Measurements from ENCODE around the gene CIAO2B. TPM values are rescaled to one million over a fixed set of nuclear protein-coding genes. Genes with fewer than 3 reads are reported as not detected.

The CIAO2B gene
- total RNA-seq: 100 to 1,000 TPM; 189 to 338 (median 264) TPM

DNA sequence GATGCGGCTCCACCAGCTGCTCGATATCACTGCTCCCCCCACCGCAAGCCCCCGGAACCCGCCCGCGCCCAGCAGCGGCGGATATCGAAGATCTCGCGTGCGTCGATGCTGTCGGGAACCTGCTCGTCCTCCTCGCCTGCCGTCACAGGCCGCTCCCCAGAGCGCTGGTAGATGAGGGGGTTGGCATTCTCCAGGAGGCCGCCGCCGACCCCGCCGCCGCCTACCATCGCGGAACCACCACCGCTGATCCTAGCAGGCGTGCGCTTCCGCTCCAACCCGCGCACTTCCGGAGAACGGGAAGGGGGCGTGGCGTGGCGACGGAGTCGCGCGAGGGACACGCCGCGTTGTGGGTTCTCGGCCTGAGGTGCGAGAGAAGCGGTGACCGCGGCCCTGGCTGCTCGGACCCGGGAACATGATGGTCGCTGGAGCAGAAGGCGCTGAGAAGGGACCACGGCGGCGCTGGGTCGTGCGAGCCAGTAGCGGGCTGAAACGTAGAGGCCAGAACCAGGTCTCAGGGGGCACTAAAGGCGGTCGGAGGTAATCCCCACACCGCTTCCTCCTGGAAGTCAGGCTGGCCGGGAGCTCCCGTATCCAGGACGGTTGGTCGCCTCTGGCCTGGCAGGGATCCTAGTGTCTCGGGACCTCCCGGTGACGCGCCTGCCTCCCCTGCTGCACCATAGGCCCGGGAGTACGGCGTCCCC lies at the start of gene CIAO2B:
Gene CIAO2B (minus strand): TSS at position 265 of the 701 bp plus-strand sequence. CDS start 38 bp downstream, at position 227.
- TF ChIP-seq CTCF (IDR thresholded peaks at IDR 0.05 in 4 of 5, conservative IDR thresholded peaks at IDR 0.05 in 1 of 5): peak in 2 of 5 experiments; percentile 11 to 16
- peak; percentile 94 to 99 for TF ChIP-seq POLR2A (IDR thresholded peaks at IDR 0.05)
- DNase-seq (peak; percentile 77 to 88), ATAC-seq (peak; percentile 65 to 73)
- peak within 1 kb of the TSS; percentile 88 to 99 (median 94) for H3K4me3 ChIP-seq
- in situ Hi-C loops (cut with MboI; ENCODE audit: low sequenced_read_pairs in 4 of 4): no loop called here
- peaks cover 48 to 59% of the 10 kb centered on the region in 2 donors for H3K4me1 ChIP-seq
- no peaks in the 10 kb centered on the region for H3K27me3 ChIP-seq
- peaks cover 0 to 37% of the 10 kb centered on the region in 2 donors for H3K36me3 ChIP-seq
- no peaks in the 10 kb centered on the region for H3K9me3 ChIP-seq
- H3K27ac ChIP-seq: peak within 1 kb of the TSS; percentile 95 to 99 (median 98)
- intact Hi-C loops (cut with DNase I; ENCODE audit: low total_unique reads): no loop called here

DNA sequence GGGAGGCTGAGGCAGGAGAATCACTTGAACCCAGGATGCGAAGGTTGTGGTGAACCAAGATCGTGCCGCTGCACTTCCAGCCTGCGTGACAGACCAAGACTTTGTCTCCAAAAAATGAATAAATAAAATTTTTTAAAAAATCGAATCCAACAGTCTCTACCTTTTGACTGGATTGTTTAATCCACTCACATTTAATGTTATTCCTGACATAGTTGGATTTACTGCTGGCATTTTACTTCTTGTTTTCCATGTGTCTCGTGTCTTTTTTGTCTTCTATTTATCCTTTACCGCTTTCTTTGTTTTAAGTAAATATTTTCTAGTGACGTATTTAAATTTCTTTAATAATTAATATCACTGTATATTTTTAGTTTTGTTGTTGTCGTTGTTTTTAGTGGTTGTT lies 48.8 kb upstream of the CIAO2B start:
- in situ Hi-C loops (cut with MboI; ENCODE audit: low sequenced_read_pairs in 4 of 4): no loop called here
- DNase-seq: no peak

GRCh38 chr16:66979011-66979717 lies 45.0 kb upstream of the CIAO2B start:
- peaks cover 0 to 10% of the 10 kb centered on the region in 2 donors for H3K4me1 ChIP-seq
- H3K4me3 ChIP-seq: no peak overlapping the region
- H3K36me3 ChIP-seq: no peaks in the 10 kb centered on the region
- H3K27ac ChIP-seq: peak overlapping the region in 1 of 4 donors; percentile 10
- DNase-seq: peak in 1 of 2 donors; percentile 36
- intact Hi-C loops (cut with DNase I; ENCODE audit: low total_unique reads): no loop called here
- H3K9me3 ChIP-seq: no peaks in the 10 kb centered on the region
- no peak for ATAC-seq
- H3K27me3 ChIP-seq: no peaks in the 10 kb centered on the region
- no peak for TF ChIP-seq CTCF (IDR thresholded peaks at IDR 0.05 in 4 of 5, conservative IDR thresholded peaks at IDR 0.05 in 1 of 5)
- in situ Hi-C loops (cut with MboI; ENCODE audit: low sequenced_read_pairs in 4 of 4): loop anchor here in 3 of 4 donors (5.0 to 10.0 kb wide), 2 partner anchors 176 to 178 kb away; partner anchors contain the start of genes FBXL8 (in 3 of the 3), TRADD (in 3 of the 3) and B3GNT9 (in 1 of the 3)

More for the DNA sequence above, 48.8 kb upstream of the CIAO2B start:
- H3K36me3 ChIP-seq: no peaks in the 10 kb centered on the region
- no peaks in the 10 kb centered on the region for H3K27me3 ChIP-seq
- intact Hi-C loops (cut with DNase I; ENCODE audit: low total_unique reads): no loop called here
- TF ChIP-seq CTCF (IDR thresholded peaks at IDR 0.05 in 4 of 5, conservative IDR thresholded peaks at IDR 0.05 in 1 of 5): no peak
- no peak for TF ChIP-seq POLR2A (IDR thresholded peaks at IDR 0.05)
- no peaks in the 10 kb centered on the region for H3K9me3 ChIP-seq
- H3K4me1 ChIP-seq: peaks cover 0 to 7% of the 10 kb centered on the region in 2 donors
- ATAC-seq: no peak
- no peak overlapping the region for H3K4me3 ChIP-seq
- H3K27ac ChIP-seq: no peak overlapping the region

- in situ Hi-C loops (cut with MboI; ENCODE audit: low sequenced_read_pairs in 4 of 4): loop anchor here in 3 of 4 donors (5.0 to 10.0 kb wide), 2 partner anchors 177 to 180 kb away; partner anchors contain the start of genes FBXL8 (in 3 of the 3), TRADD (in 3 of the 3) and B3GNT9 (in 1 of the 3)
- intact Hi-C loops (cut with DNase I; ENCODE audit: low total_unique reads): loop anchor here (1.0 to 2.0 kb wide), 4 partner anchors 37 to 208 kb away; no protein-coding TSS in a partner anchor
Measured at GRCh38 chr16:66977341-66978113, 43.3 kb upstream of the CIAO2B start.

More at GRCh38 chr16:66977341-66978113, 43.3 kb upstream of the CIAO2B start:
- no peak for TF ChIP-seq POLR2A (IDR thresholded peaks at IDR 0.05)
- peak; percentile 96 to 99 (median 98) for TF ChIP-seq CTCF (IDR thresholded peaks at IDR 0.05 in 4 of 5, conservative IDR thresholded peaks at IDR 0.05 in 1 of 5)
- no peaks in the 10 kb centered on the region for H3K9me3 ChIP-seq
- H3K27me3 ChIP-seq: no peaks in the 10 kb centered on the region
- peak; percentile 81 to 88 for DNase-seq
- peak; percentile 81 to 92 for ATAC-seq
- H3K4me3 ChIP-seq: no peak overlapping the region
- peaks cover 0 to 11% of the 10 kb centered on the region in 2 donors for H3K36me3 ChIP-seq
- H3K4me1 ChIP-seq: peaks cover 0 to 10% of the 10 kb centered on the region in 2 donors
- peak overlapping the region in 3 of 4 donors; percentile 23 to 47 (median 36) for H3K27ac ChIP-seq

All from gastrocnemius medialis (tissue), 4 donors.